ENCODE results near the gene ACAT2. TPM values are rescaled to one million over a fixed set of nuclear protein-coding genes. Genes with fewer than 3 reads are reported as not detected.
A peak's percentile ranks its signal among the peaks of the same experiment; 100 is the strongest.

Gene ACAT2
- total and polyA plus RNA-seq, 3 donors from 2014 or later = 15.8 to 45.9 (median 17.1) TPM

GRCh38 chr6:159778131-159778530, 16.3 kb downstream of the ACAT2 start:
- no peaks in the 10 kb centered on the region for H3K9me3 ChIP-seq
- H3K27me3 ChIP-seq = no peaks in the 10 kb centered on the region
- no peak for DNase-seq
- 45 to 56% methylated on average over 1 of the region's 1 CpG for WGBS, 2 donors
- no peaks in the 10 kb centered on the region for H3K4me1 ChIP-seq
- intact Hi-C loops (cut with DNase I; ENCODE audit: low total_unique reads) = no loop called here
- TF ChIP-seq CTCF (IDR thresholded peaks at IDR 0.05) = no peak
- no peak for TF ChIP-seq POLR2A (IDR thresholded peaks at IDR 0.05)
- H3K36me3 ChIP-seq (ENCODE audit: low read depth, missing control alignments) = no peaks in the 10 kb centered on the region
- no peak overlapping the region for H3K4me3 ChIP-seq
- H3K27ac ChIP-seq = no peak overlapping the region

- Histone ChIP-seq H3K4me3 (no peak overlapping the region), H3K27me3 (no peaks in the 10 kb centered on the region), H3K27ac (no peak overlapping the region), H3K4me1 (no peaks in the 10 kb centered on the region), H3K9me3 (no peaks in the 10 kb centered on the region), H3K36me3 (ENCODE audit: low read depth, missing control alignments) (no peaks in the 10 kb centered on the region)
- intact Hi-C loops (cut with DNase I; ENCODE audit: low total_unique reads) = no loop called here
- no peak for DNase-seq
- TF ChIP-seq POLR2A (IDR thresholded peaks at IDR 0.05) (no peak), CTCF (IDR thresholded peaks at IDR 0.05) (no peak)
- 68 to 70% methylated on average over 3 of the region's 3 CpGs for WGBS, 2 donors
Observed at GRCh38 chr6:159778542-159779103, 16.8 kb downstream of the ACAT2 start.

- DNase-seq = no peak
- H3K27me3 ChIP-seq = no peaks in the 10 kb centered on the region
- no peaks in the 10 kb centered on the region for H3K36me3 ChIP-seq (ENCODE audit: low read depth, missing control alignments)
- intact Hi-C loops (cut with DNase I; ENCODE audit: low total_unique reads) = no loop called here
- peak overlapping the region; percentile 77 to 99 for H3K4me3 ChIP-seq
- no peaks in the 10 kb centered on the region for H3K9me3 ChIP-seq
- H3K4me1 ChIP-seq = peaks cover 13% of the 10 kb centered on the region
- WGBS, 2 donors = 20 to 22% methylated on average over 15 of the region's 15 CpGs
- peak overlapping the region; percentile 97 to 100 for H3K27ac ChIP-seq
- TF ChIP-seq POLR2A (IDR thresholded peaks at IDR 0.05) = no peak
- no peak for TF ChIP-seq CTCF (IDR thresholded peaks at IDR 0.05)
Observed at GRCh38 chr6:159788276-159788675, 26.4 kb downstream of the ACAT2 start.

GRCh38 chr6:159788753-159789376, 27.0 kb downstream of the ACAT2 start:
- TF ChIP-seq POLR2A (IDR thresholded peaks at IDR 0.05) (no peak), CTCF (IDR thresholded peaks at IDR 0.05) (no peak)
- Histone ChIP-seq H3K9me3 (no peaks in the 10 kb centered on the region), H3K27ac (peak overlapping the region; percentile 97 to 100), H3K4me1 (peaks cover 13% of the 10 kb centered on the region), H3K36me3 (ENCODE audit: low read depth, missing control alignments) (no peaks in the 10 kb centered on the region), H3K4me3 (peak overlapping the region; percentile 77 to 99), H3K27me3 (no peaks in the 10 kb centered on the region)
- WGBS, 2 donors = 0% methylated on average over 27 to 60 of the region's 60 CpGs
- DNase-seq = peak; percentile 69
- intact Hi-C loops (cut with DNase I; ENCODE audit: low total_unique reads) = no loop called here

All from testis (tissue), 3 donors.